GM12891 (cell line): ENCODE measurements around the gene ZNF674.

Source experiments
- POLR2A ChIP-seq: IDR thresholded peaks from 2 replicates; pipeline ENCODE4 v1.6.1; 2011; ENCODE audit warnings: low read depth, low read length, control low read depth
- POLR2AphosphoS5 ChIP-seq: IDR thresholded peaks from 2 replicates; pipeline ENCODE4 v1.6.1; 2011; ENCODE audit warnings: low read depth, low read length, control low read depth

DNA sequence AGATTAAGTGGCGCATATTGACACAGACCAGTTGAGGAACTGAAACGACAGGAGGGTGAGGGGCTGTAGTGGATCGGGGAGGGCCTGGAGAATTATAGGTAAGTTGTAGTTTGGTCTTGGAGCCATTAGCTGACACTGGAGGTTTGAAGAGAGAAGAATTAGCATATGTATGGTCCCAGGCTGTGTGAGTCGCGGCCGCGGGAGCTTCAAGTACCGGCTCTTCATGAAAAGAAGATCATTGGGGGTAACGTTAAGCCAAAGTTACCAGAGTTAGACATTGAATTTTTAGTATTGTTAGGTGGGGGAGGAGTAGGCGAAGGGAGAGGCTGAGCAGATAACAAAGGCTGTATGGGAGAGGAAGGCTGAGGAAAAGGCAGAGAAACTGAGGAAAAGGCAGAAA is 56.5 kb downstream of the ZNF674 start:
- TF ChIP-seq POLR2A (no peak), POLR2AphosphoS5 (no peak)
